ENCODE measurements around the gene SMPD4.
"Not testable (repeated sequence)": the region's sequence is repeated elsewhere in the genome, so short reads cannot be mapped to it uniquely, and the experiment has no call there.

Gene SMPD4

GRCh38 chr2:130139331-130140280 lies 41.8 kb downstream of the SMPD4 start:
- DNase-seq, result not testable (repeated sequence)

DNA sequence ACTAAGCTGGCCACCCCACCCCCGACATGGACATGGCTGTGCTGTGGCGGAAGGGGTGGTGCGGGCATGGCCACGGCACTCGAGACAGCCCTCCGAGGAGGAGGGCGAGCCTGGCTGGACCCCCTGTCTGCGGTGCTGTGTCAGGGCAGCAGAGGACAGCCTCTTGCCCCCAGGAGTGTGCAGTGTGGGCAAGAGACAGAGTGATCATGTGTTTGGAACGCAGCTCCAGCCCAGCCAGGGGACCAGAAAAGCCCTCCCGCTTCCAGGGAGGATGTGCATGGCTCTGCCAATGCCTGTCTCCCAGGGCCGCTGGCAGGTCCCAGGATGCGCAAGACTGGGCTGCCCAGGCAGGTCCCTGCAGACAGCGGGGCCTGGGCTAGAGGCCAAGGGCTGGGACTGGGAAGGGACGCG lies 42.6 kb downstream of the SMPD4 start:
- not testable (repeated sequence) for DNase-seq

- DNase-seq, result not testable (repeated sequence)
These were observed 43.1 kb downstream of the SMPD4 start for GRCh38 chr2:130138326-130138725.

GRCh38 chr2:130137118-130137517 lies 44.3 kb downstream of the SMPD4 start:
- DNase-seq, result not testable (repeated sequence)

DNA sequence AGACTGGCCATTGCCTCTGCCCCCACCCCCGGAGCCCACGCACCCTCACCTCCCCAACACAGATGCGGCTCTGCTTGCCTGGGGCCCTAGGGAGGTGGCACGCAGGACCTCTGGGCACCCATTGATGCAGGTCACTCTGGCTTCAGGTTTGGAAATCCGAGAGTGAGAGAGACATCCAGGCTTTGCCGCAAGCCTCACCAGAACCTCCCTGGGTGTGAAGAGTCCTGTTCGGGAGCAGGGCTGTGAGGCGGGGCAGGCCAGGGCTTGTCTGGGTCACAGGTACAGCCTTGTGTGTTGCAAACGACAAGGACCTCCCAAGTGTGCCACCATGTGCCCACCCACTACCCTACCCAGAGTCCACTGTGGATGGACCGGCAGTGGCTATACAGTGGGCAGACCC lies 44.9 kb downstream of the SMPD4 start:
- not testable (repeated sequence) for DNase-seq

DNA sequence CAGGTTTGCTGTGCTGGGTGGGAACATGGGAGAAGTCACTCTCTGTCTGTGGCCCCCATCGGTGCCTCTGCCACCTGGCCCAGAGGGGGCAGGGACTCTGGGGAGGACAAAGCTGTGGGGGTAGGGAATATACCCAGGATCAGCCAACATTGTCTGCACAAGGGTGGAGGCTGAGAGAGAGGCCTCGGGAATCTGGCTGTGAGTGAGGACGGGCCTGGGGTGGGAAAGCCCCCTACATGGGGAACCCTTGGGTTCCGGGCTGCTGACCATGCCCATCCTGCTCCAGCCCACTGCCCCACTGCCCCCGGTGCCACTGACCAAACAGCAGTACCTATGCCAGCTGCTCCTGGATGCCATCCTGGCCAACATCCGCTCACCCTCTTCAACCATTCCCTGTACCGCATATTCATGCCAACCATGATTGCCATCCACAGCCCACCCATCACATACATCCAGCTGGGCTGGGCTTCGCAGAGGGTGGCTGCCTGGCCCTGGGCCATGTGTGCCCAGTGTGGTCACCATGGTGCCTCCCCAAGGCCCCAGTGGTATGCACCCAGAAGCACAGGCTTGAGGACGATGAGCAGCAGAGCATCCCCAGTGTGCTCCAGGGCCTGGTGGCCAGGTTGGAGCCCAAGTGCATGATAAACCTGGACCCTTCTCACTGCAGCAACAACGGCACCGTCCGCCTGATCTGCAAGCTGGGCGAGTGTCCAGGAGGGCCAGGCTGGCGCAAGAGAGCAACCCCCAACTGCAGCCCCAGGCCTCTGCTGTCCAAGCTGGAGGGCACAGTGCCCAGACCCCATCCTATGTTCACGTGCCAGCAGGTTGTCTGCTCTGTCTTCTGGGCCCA lies 45.5 kb downstream of the SMPD4 start:
- DNase-seq, result no peak

DNA sequence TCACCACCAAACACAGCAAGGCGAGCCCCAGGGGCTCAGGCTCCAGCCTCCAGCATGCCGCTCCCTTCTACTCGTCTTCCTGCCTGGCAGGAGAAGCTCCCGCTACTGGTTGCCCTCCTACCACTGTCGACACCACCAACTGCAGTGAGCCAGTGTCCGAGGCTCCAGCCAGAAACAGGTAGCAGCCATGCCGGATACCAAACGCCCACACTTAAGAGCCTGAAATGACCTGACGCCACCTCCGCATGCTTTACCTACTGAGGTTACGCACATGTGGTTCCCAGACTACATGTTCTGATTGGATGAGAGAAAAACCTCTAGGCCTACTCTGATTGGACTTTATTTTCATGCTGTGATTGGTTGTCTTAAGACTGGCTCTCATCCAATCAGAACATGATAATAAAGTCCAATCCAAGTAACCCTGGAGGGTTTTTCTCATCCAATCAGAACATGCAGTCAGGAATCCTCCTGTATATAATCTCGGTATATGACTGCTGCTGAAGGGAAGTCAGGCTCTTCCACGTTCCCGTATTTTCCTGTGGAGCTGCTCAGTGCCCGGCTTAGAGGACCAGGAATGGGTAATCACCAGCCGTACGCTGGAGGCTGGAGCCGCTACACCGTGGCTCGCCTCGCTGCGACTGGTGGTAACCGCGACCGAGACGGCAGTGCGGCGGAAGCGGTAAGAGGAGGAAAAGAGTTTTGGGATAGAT lies 52.1 kb downstream of the SMPD4 start, which contains the start of gene POTEF:
TSS of gene POTEF (minus strand) at position 103 of the 710 bp plus-strand sequence. CDS start 8,707 bp downstream, outside the sequence.
- DNase-seq, result not testable (repeated sequence)

DNA sequence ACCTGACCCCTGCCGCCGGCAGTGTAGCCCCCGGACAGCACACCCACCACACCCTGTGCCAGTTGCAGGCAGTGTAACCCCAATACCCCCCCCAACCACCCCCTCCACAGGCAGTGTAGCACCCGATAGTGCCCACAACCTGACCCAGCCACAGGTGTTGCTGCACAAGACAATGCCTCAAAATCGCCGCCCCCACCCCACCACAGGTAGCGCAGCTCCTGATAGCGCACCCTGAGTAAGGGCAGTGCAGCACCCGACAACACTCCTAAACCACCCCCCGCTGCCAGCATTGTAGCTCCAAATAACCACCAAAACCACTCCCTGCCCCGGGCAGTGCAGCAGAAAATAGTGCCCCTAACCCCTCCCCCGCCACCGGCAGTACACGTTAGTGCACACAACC lies 52.9 kb downstream of the SMPD4 start:
- DNase-seq, result not testable (repeated sequence)

- not testable (repeated sequence) for DNase-seq
These were observed 53.7 kb downstream of the SMPD4 start for GRCh38 chr2:130127726-130128125.

- not testable (repeated sequence) for DNase-seq
These were observed 60.5 kb downstream of the SMPD4 start for GRCh38 chr2:130120924-130121323.

DNA sequence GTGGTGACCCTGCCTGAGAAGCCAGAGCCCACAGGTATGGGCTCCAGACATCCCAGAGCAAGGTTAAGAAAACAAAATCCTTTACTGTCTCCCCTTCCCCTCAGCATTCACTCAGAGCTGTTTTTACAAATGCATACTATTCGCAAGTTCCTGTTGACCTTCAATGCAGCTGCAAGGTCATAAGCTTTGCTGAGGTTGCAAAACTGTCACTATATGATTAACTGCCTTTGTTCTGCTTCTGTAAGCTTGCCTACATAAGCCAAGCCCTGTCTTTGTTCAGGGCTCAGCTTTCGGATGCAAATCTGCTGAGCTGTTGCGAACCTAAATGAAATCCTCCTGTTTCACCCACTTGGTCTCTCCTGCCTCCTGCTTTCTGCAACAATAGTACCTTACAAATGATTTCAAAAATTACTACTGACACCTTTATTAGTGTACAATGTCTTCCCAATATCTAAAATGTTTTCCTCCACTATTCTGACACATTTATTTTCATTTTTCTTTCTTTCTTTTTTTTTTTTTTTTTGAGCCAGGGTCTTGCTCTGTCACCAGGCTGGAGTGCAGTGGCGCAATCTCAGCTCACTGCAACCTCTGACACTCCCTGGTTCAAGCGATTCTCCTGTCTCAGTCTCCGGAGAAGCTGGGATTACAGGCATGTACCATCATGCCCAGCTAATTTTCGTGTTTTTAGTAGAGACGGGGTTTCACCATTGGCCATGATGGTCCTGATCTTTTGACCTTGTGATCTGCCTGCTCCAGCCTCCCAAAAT lies 78.6 kb downstream of the SMPD4 start:
- not testable (repeated sequence) for DNase-seq

Measured in fibroblast of skin of right biceps (primary cell).